Stimulated activated CD8-positive, alpha-beta memory T cell treated with anti-CD3 and anti-CD28 coated beads, Interleukin-12 subunit alpha, Interleukin-12 subunit beta, amount 100 ng/mL, for 4 hours (primary cell): ENCODE results near the gene STAT4.

Experiments used
- DNase-seq: peaks from one replicate; pipeline ENCODE4 v3.0.0-alpha.2; 2020; ENCODE audit warnings: low read depth

Gene STAT4

GRCh38 chr2:191173206-191173605, 22.4 kb upstream of the STAT4 start:
- DNase-seq, result no peak

- no peak for DNase-seq
Measured at GRCh38 chr2:191171708-191172355, 21.0 kb upstream of the STAT4 start.

- no peak for DNase-seq
Measured at GRCh38 chr2:191171286-191171685, 20.5 kb upstream of the STAT4 start.

GRCh38 chr2:191170773-191171172, 20.0 kb upstream of the STAT4 start:
- DNase-seq, result no peak

GRCh38 chr2:191170301-191170636, 19.5 kb upstream of the STAT4 start:
- no peak for DNase-seq

- DNase-seq, result no peak
Measured at GRCh38 chr2:191169456-191170300, 18.9 kb upstream of the STAT4 start.

GRCh38 chr2:191167766-191168165, 17.0 kb upstream of the STAT4 start:
- no peak for DNase-seq

GRCh38 chr2:191166756-191167445, 16.1 kb upstream of the STAT4 start:
- no peak for DNase-seq

GRCh38 chr2:191166111-191166755, 15.4 kb upstream of the STAT4 start:
- no peak for DNase-seq

GRCh38 chr2:191165176-191165643, 14.4 kb upstream of the STAT4 start:
- no peak for DNase-seq

GRCh38 chr2:191158747-191159146, 8.0 kb upstream of the STAT4 start:
- DNase-seq, result no peak

GRCh38 chr2:191158193-191158592, 7.4 kb upstream of the STAT4 start:
- no peak for DNase-seq

- DNase-seq, result no peak
Measured at GRCh38 chr2:191155608-191156071, 4.8 kb upstream of the STAT4 start.

GRCh38 chr2:191153716-191154115, 2.9 kb upstream of the STAT4 start:
- DNase-seq, result no peak

- no peak for DNase-seq
Measured at GRCh38 chr2:191152482-191153240, 1.9 kb upstream of the STAT4 start.

GRCh38 chr2:191151331-191151730, 537 bp upstream of the STAT4 start:
- DNase-seq, result no peak

- DNase-seq, result no peak
Measured at GRCh38 chr2:191150230-191150599, 579 bp downstream of the STAT4 start.

- DNase-seq, result no peak
Measured at GRCh38 chr2:191149391-191149790, 1.4 kb downstream of the STAT4 start.

GRCh38 chr2:191148791-191149190, 2.0 kb downstream of the STAT4 start:
- no peak for DNase-seq

GRCh38 chr2:191148281-191148680, 2.5 kb downstream of the STAT4 start:
- DNase-seq, result no peak

- no peak for DNase-seq
Measured at GRCh38 chr2:191145769-191146471, 4.9 kb downstream of the STAT4 start.
